ENCODE results near the gene AP3M1.

GRCh38 chr10:74084955-74085354 lies 65.7 kb downstream of the AP3M1 start:
- TF ChIP-seq CTCF (IDR thresholded peaks at IDR 0.05 in 8 of 11, conservative IDR thresholded peaks at IDR 0.05 in 3 of 11): no peak
- no peak for TF ChIP-seq POLR2A (IDR thresholded peaks at IDR 0.05)
- TF ChIP-seq POLR2AphosphoS5 (IDR thresholded peaks at IDR 0.05): no peak
